NCI-H345 treated with DMSO at 0.1 percent for 48 hours (cell line): ENCODE measurements around the gene KDF1.

Source experiments
- DNase-seq: peaks from one replicate; lab custom pipeline; 2025; ENCODE audit not compliant: unreplicated experiment; lab: John Stamatoyannopoulos, UW

Gene KDF1

DNA sequence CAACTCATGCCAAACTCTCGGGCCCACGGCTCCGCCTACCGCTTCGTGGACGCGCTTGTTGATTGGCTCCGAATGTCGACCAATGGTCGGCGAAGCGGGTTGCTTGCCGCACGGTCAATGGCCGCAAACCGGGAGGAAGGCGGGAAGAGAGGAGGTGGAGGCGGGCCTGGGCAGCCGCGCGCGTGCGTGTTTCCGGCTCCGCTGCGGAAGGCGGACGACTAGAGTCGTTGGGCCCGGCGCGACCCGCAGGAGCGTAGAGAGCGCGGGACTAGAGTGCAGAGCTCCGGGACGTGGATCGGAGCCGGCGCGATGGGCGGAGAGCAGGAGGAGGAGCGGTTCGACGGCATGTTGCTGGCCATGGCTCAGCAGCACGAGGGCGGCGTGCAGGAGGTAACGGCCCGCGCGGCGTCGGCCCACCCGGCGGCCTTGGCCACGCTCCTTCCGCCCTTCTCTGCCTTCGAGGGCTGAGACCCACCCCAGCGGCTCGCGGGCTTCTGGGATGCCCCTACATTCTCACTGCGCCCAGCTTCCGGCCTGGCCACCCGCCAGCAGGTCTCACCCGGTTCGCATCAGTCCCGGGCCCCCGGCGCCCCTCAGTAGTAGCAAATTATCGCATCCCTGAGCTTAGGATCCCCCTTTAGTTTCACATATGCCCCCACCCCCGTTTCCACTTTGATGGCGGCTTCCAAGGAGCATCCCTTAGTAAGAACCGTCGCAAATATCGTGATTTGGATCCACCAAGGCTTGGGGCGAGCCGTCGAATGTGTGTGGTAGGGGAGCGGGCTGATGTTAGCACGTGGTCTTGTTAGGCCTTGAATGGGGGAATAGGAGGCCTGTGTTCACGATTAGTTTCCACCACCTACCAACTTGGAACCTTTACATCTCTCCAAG, 38.5 kb downstream of the KDF1 start, which contains the start of gene NUDC:
NUDC (plus strand) TSS at position 204 of the 891 bp plus-strand sequence; CDS start at position 310, 106 bp downstream.
- DNase-seq = peak; percentile 93

DNA sequence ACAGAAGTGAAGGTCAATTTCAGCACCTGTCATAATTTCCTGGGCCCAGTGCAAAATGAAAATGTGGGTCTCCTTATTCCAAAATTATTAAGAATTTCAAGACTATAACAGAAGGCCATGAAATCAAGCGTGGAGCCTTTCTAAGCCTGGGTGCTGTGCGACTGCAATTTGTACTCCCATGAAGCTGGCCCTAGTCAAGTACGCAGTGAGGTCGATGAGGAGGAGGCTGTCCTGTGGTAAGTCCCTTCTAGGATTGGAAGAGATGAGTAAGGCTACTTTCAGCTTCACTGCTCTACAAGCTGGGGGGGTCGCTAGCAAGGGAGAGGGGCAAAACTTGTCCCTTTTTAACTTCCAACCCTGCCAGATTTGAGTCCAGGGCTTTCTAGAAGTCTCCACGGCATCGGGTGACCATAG, 39.1 kb downstream of the KDF1 start:
- no peak for DNase-seq

DNA sequence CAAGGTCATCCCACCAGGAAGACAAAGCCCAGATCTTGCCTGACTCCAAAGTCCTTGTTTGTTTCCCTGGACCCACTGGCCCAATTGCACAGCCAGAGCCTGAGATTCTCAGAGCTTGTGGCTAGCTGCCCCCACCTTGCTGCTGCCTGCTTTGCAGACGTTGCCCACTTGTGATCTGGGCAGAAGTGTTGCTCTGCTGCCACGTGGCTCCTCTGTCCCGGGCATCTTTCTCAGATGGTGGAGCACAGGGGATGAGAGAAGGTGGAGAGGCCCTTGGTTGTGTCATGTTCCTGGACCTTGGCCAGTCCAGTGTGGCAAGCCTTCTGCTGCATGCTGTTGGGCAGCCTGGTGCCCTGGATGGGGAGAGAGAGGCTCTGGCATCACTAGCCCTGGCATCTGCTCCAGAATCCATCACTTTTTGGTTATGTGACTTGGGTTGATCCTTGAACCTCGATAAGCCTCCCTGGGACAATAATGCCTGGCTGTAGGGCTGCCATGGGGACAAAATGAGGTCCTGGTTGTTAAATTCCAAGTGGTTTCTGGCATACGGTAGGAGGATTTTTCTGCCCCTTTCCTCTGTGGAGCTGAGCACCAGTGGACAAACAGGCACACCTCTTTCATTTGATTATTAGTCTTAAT, 44.9 kb downstream of the KDF1 start:
- no peak for DNase-seq

DNA sequence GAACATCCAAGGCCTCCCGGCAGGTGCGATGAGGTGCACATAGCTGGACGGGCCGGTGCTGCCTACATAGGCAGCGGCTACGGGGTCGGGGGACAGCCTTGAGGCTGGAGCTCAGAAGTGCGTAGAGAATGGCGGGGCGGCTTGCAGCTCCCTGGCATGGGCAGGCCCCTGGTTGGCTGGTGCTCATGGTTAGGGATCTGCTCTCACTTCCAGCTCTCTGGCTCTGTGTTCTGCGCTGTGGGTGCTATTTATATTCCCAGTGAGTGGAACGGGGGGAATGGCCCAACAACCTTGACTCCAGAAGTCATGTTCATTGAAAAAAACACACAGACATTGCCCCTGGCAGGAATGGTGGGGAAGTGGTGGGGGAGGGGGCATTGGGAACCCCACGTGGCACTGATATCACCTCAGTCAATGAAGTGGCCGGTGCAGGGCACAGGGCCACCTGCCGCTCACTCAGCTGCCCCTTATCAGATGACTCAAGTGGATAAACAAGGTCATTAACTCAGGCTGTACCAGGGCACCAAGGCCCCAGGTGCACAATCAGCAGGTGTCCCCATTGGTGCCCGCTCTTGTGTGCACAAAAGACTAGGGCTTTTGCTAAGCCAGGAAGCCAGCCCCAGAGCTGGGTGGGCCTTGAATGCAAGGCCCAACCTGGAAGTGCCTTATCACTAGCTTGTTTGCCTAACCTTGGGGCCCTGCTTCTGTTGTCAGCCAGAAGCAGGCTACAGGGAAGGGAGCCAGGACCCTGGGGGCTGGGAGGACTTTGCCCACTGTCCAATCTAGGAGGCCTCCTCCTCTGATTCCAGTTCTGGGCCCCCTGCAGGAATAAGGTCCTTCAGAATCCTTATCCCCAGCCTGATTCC, 46.3 kb downstream of the KDF1 start, which contains the start of gene NR0B2:
NR0B2 (minus strand) TSS at position 222 of the 866 bp plus-strand sequence; CDS start at position 187, 35 bp downstream.
- peak; percentile 95 for DNase-seq

DNA sequence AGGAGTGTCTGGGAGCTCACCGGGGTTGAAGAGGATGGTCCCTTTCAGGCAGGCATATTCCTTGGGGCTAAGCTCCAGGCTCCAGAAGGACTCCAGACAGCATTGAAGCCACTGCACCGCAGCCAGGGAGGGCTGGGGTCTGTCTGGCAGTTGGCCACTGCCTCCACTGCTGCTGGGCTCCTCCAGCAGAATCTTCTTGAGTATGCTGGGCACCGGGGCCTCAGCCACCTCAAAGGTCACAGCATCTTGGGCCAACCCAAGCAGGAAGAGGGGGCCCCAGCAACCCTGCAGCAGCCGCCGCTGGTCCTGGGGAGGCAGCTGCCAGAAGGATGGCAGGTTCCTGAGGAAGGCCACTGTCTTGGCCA, 46.9 kb downstream of the KDF1 start:
- no peak for DNase-seq

DNA sequence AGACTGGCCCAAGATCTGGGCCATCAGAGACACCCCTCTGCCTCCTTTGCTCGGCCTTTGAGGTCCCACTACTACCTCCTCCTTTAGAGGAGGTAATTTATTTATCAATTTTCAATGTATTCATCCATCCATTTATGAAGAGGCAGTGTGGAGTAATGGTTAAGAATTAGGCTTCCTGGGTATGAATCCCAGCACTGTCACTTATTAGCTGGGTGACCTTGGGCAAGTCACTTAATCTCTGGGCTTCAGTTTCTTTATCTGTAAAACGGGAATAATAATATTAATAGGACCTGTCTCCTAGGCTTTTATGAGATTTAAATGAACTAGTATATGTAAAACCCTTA, 48.1 kb downstream of the KDF1 start:
- no peak for DNase-seq

DNA sequence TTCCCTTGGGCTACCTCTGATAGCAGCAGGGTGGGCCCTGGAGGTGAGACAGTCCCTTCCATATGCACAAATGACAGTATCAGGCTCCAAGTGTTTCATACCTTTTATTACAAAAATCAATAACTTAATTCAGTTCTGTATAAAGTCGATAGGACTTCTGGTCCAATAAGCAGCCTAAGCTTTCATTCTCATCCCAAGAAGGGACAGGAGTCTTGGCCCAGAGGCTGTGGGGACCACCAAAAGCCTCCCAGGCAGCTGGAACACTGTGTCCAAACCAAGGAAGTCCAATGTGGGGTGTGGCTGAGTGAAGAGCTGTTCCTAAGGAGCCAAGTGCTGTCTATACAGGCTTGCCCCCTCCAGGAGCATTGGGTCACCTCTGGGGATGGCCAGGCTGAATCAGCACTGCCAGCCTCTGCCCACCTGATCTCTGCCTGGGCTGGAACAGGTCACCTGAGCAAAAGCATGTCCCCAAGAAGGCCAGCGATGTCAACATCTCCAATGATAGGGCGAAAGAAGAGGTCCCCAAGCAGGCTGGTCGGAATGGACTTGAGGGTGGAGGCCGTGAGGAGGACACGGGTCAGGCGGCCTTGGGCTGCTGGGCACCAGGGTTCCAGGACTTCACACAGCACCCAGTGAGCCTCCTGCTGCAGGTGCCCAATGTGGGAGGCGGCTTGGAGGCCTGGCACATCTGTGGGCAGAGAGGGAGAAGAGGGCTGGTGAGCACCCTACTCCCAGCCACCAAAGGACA, 48.7 kb downstream of the KDF1 start:
- no peak for DNase-seq

DNA sequence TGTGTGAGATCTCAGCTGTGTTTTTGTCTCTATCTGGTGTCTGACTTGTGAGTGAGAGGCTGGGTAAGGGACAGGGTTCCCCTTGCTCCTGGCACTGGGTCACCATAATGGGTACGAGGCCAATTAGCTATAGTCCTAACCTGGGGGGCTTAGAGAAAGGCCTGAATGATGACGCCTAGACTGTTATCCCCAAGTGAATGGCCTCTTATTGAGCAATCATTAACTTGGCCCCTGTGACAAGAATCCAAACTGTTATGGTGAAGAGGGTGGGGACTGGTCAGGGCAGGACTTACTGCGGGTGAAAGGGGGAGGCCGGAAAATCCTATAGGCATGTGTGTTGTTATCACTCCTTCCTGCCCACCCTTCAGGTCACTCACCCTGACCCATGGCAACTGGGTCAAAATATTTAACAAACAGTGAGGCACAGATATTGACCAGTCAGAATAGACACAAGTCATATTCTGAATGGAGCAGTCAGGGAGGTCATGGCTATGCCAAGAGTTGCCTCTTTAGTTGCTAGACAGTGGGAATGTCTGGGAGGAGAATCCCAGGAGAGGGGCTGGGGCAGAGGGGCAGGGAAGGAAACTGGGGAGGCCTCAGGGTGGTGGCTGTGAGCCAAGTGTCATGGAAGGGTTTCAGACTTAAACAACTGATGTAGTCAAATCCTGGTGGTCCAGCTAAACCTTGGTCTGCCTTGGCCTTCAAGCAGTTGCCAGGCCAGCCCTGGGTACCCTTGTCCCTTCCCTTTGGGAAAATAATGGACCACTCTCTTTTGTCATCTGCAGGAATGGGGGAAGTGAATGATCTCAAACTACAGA, 49.7 kb downstream of the KDF1 start:
- no peak for DNase-seq

DNA sequence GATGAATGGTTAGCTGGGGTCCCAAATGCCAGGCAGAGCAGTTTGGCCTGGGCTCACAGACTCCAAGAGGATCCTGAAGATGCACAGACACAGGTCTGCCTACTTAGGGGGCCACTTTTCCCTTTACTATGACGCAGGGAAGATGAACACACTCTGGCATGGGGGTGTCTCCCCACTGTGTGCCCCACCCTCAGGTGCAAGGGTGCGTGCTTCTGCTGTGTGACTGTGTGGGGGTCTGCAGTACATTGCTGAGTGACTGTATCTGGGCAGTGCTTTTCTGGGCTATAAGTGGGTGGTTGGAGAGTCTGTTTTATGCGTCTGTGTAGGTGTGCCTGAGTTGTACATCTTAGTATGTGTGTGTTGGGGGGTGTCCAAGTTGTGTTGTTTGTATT, 50.3 kb downstream of the KDF1 start:
- DNase-seq = no peak

DNA sequence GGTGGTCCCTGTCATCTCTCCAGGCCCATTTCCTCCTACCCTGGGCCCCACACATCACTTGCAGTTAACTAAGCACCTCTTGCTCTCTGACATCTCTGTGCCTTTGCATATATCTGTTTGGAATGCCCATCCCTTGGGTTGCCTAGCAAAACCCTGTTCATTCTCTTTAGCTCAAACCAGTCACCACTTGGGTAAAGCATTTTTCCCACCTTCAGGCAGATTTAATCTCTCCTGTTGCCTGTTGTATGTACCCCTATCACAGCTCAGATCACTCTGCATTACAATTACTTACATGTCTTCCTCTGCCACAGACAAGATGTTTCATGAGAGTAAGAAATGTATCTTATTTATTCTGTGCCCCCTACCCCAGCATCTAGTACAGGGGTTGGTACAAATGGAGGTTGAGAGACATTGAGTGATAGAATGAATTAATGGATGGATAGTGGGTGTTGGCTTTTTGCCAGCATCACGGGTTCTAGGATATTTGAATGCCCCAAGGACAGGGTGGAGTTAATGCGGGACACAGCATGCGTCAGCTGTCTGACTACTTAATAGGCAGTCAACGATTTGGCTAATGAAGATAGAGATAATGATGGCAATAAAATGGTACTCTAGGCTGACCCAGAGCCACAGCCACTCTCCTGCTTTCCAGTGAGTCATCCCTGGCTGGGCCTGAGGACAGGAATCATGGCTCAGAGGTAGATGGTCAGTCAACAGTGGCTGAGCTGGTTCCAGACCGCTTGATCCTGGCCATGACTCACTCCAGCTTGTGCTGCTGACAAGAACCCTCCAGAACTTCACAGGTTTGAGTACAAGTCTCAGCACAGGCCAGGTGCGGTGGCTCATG, 53.0 kb downstream of the KDF1 start:
- no peak for DNase-seq

DNA sequence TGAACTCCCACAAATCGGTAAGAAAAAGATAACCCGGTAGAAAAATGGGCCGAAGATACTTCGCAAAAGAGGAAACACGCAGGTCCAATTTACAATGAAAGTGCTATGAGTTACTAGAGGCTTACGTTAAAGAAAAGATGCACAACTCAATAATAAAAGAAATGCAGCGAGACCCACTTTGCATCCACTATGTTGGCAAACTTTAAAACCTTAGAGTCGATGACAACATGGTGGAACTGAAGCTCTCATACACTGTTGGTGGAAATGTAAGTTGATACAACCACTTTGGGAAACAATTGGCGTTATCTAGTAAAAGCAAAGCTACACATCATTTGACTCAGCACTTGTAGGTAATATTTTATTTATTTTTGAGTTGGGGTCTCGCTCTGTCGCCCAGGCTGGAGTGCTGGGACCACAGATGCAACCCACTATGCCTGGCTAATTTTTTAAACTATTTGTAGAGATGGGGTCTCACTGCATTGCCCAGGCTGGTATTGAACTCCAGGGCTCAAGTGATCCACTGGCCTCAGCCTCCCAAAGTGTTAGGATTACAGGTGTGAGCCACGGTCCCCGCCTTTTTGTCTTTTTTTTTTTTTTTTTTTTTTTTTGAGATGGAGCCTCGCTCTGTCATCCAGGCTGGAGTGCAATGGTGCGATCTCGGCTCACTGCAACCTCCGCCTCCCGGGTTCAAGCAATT, 59.3 kb downstream of the KDF1 start:
- DNase-seq = no peak

DNA sequence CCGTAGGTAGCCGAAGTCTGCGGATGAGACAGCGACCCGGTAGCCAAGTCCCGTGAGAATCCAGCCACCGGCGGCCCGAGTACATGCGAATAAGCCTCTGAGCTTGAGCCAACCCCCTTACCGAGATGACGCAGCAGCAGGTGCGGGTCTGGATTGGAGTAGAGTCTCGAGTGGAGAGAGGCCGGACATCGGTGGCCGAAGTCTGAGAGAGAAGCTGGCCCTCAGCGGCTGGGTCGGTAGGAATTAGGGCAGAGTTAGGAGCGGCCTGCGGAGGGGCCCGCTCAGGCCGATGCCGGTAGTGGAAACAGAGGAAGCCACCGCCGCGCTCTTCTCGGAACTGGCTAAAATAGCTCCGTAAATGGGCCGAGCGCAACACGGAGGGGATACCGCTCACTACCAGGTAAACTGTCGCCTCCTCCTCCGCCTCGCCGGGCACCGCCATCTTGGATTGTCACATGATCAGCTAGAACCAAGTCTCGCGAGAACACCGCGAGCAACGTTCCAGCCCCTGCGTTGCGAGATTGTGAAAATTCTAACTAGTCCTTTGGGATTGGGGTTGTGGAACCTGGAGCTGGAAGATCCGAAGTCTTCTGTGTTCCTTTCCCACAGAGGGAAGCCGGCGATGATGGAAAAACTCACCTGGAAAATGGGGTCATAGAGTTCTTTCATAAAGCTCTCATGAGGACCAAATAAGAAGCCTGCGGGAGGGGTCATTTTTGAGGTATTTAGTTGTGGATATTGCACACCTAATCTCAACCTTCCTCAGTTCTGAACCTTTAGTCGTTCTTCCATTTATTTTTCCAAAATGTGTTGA, 60.1 kb downstream of the KDF1 start, which contains the start of gene GPATCH3:
GPATCH3 (minus strand) TSS at position 467 of the 814 bp plus-strand sequence; CDS start at position 442, 25 bp downstream.
- peak; percentile 90 for DNase-seq
